PC-3 (cell line): Measurements from ENCODE around the gene C12orf50. TPM values are rescaled to one million over a fixed set of nuclear protein-coding genes. Genes with fewer than 3 reads are reported as not detected.

ENCODE experiments used
- ATAC-seq: fragments of 200-7000 bp; cut with Tn5 transposase; 2 replicates; pipeline ENCODE4 v1.9.1; 2020; ENCODE audit warnings: mild to moderate bottlenecking, moderate library complexity
- BruUV-seq: library from RNA; stranded (reverse); fragments of 400-500 nt; replicated peaks from 2 replicates; lab custom pipeline; 2021; lab: Mats Ljungman, UMichigan
- CTCF ChIA-PET: fragments of 300-600 bp; sonication (Branson Sonifier 250); formaldehyde crosslinking; loops from one replicate; lab custom pipeline; 2022; ENCODE audit warnings: antibody characterized with exemption; lab: Charles Lee
- POLR2A ChIA-PET: fragments of 300-600 bp; sonication (Branson Sonifier 250); formaldehyde crosslinking; loops from one replicate; lab custom pipeline; 2022; ENCODE audit warnings: antibody characterized with exemption; ENCODE audit not compliant: unreplicated experiment; lab: Charles Lee
- DNase-seq: peaks from one replicate; pipeline ENCODE4 v3.0.0-alpha.2; 2015
- H2AFZ ChIP-seq: fragments of 300-600 bp; sonication (generic); 2 replicates; pipeline ENCODE4 v1.6.0; 2016; ENCODE audit warnings: antibody characterized with exemption, low read length
- H3F3A ChIP-seq: fragments of 300-600 bp; sonication (generic); one replicate; pipeline ENCODE4 v1.6.0; 2017; ENCODE audit warnings: antibody characterized with exemption, low read length, control low read depth, mild to moderate bottlenecking; ENCODE audit not compliant: unreplicated experiment
- H3K27ac ChIP-seq: fragments of 300-600 bp; sonication (generic); 2 replicates; pipeline ENCODE4 v1.5.1; 2016; ENCODE audit warnings: mild to moderate bottlenecking, low read length
- H3K27me3 ChIP-seq: fragments of 300-600 bp; sonication (generic); 2 replicates; pipeline ENCODE4 v1.6.1; 2016; ENCODE audit warnings: low read length, mixed read lengths
- H3K36me3 ChIP-seq: fragments of 300-600 bp; sonication (generic); 2 replicates; pipeline ENCODE4 v1.6.1; 2016; ENCODE audit warnings: low read depth, mixed run types, low read length, mixed read lengths
- H3K4me1 ChIP-seq: fragments of 300-600 bp; sonication (generic); 2 replicates; pipeline ENCODE4 v1.5.1; 2016; ENCODE audit warnings: low read length; ENCODE audit not compliant: insufficient read depth
- H3K4me2 ChIP-seq: fragments of 300-600 bp; sonication (generic); 2 replicates; pipeline ENCODE4 v1.6.0; 2016; ENCODE audit warnings: low read length
- H3K4me3 ChIP-seq: fragments of 300-600 bp; sonication (generic); 2 replicates; pipeline ENCODE4 v1.5.1; 2016; ENCODE audit warnings: mild to moderate bottlenecking, low read length, mixed read lengths
- H3K79me2 ChIP-seq: fragments of 300-600 bp; sonication (generic); 2 replicates; pipeline ENCODE4 v1.6.1; 2017; ENCODE audit warnings: low read length, mixed read lengths
- H3K9ac ChIP-seq: fragments of 300-600 bp; sonication (generic); 2 replicates; pipeline ENCODE4 v1.6.0; 2016; ENCODE audit warnings: mild to moderate bottlenecking, low read length
- H3K9me2 ChIP-seq: fragments of 300-600 bp; sonication (generic); replicated peaks from 2 replicates; pipeline ENCODE4 v1.6.1; 2016; ENCODE audit warnings: mixed run types, low read length, mixed read lengths
- H3K9me3 ChIP-seq: fragments of 300-600 bp; sonication (generic); 2 replicates; pipeline ENCODE4 v1.6.1; 2016; ENCODE audit warnings: low read length, mixed read lengths
- H4K20me1 ChIP-seq: fragments of 300-600 bp; sonication (generic); 2 replicates; pipeline ENCODE4 v1.6.1; 2016; ENCODE audit warnings: low read length, mixed read lengths
- CTCF ChIP-seq: fragments of 300-600 bp; sonication (generic); conservative IDR thresholded peaks from 2 replicates; pipeline ENCODE4 v1.5.1; 2017; ENCODE audit warnings: antibody characterized with exemption, low read depth, mild to moderate bottlenecking, low read length
- EZH2 ChIP-seq: fragments of 300-600 bp; sonication (generic); IDR thresholded peaks from one replicate; pipeline ENCODE4 v1.6.1; 2017; ENCODE audit warnings: antibody characterized with exemption, mild to moderate bottlenecking, low read length; ENCODE audit not compliant: unreplicated experiment
- EZH2phosphoT487 ChIP-seq: fragments of 300-600 bp; sonication (generic); IDR thresholded peaks from 2 replicates; pipeline ENCODE4 v1.6.1; 2018; ENCODE audit warnings: mild to moderate bottlenecking, antibody characterized with exemption, low read length, borderline replicate concordance
- intact Hi-C: fragments of 100-400 bp; cut with micrococcal nuclease; formaldehyde crosslinking; loops from 2 replicates; pipeline ENCODE4 v1.9.0; 2023
- total RNA-seq: library from RNA; depleted of rRNA; stranded (reverse); fragments of >200 nt; gene quantifications from 2 replicates; pipeline ENCODE4 v1.2.3, GENCODE V29; 2014

Gene C12orf50
- total RNA-seq, 1 experiment from 2014 or later, result not detected

DNA sequence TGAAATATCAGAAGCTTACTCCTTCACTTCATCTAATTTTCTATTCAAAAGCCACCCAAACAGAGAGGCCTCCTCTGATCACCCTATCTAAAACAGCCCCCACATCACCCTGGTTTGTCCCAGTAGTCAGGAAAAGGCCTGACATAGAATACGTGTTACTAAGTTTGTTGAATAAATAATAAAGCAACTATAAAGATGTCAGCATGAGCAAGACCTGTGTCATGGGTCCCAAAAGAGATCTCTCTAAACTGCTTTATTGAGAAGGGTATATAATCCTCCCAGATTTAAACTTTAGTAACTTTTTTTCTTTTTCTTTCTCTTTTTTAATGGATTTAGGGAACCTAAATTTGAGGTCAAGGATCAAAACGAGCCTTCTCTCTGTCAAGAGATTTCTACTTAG is 27.4 kb upstream of the C12orf50 start:
- H2AFZ ChIP-seq, result no peak overlapping the region
- H3K9me3 ChIP-seq, result no peaks in the 10 kb centered on the region
- DNase-seq (peak; percentile 8), ATAC-seq (no peak)
- H3K9me2 ChIP-seq, result no peaks in the 10 kb centered on the region
- TF ChIP-seq CTCF, result no peak
- no peaks in the 10 kb centered on the region for H3F3A ChIP-seq
- H3K4me1 ChIP-seq, result no peaks in the 10 kb centered on the region
- POLR2A ChIA-PET, result no interaction called here
- intact Hi-C loops, result loop anchor here (10.0 kb wide), 1 partner anchor 102 kb away; no protein-coding TSS in a partner anchor
- H3K79me2 ChIP-seq, result no peaks in the 10 kb centered on the region
- H4K20me1 ChIP-seq, result no peaks in the 10 kb centered on the region
- H3K4me3 ChIP-seq, result no peak overlapping the region
- no peaks in the 10 kb centered on the region for H3K27me3 ChIP-seq
- BruUV-seq, result no TSS peak
- no peak overlapping the region for H3K9ac ChIP-seq
- no peak overlapping the region for H3K27ac ChIP-seq
- CTCF ChIA-PET, result no interaction called here
- no peak overlapping the region for H3K4me2 ChIP-seq
- H3K36me3 ChIP-seq, result peaks cover 22% of the 10 kb centered on the region; the same call in 1 of the 2 replicates

DNA sequence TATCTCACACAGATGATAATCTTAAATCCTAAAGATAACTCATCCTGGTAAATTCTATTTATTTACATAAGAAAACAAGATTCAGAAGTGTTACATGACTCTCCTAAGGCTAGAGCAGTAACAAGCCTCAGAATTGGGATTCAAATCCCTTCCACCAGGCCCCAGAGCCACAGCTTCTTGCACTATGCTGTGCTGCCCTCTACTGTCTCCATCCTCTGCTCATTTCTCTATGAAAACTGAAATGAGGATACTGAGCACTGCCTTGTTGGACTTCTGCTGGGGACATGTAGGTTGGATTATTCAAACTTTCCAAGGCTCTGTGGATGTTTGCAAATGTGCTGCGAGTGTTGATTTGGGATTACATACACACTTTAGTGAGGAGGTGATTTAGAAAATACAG is 23.5 kb upstream of the C12orf50 start:
- H2AFZ ChIP-seq, result no peak overlapping the region
- no peak overlapping the region for H3K4me3 ChIP-seq
- TF ChIP-seq EZH2phosphoT487 (no peak), EZH2 (no peak), CTCF (peak; percentile 79)
- BruUV-seq, result no TSS peak
- no peak overlapping the region for H3K4me2 ChIP-seq
- H3K27me3 ChIP-seq, result no peaks in the 10 kb centered on the region
- H4K20me1 ChIP-seq, result no peaks in the 10 kb centered on the region
- H3K9ac ChIP-seq, result no peak overlapping the region
- ATAC-seq, result peak; percentile 94
- DNase-seq, result peak; percentile 67
- no peaks in the 10 kb centered on the region for H3K4me1 ChIP-seq
- intact Hi-C loops, result loop anchor here (2.0 to 10.0 kb wide), 2 partner anchors 16 to 98 kb away; no protein-coding TSS in a partner anchor
- no peaks in the 10 kb centered on the region for H3K9me3 ChIP-seq
- H3K36me3 ChIP-seq, result peaks cover 30% of the 10 kb centered on the region
- H3K27ac ChIP-seq, result no peak overlapping the region
- no peaks in the 10 kb centered on the region for H3F3A ChIP-seq
- ChIA-PET CTCF (interaction anchor here (0.5 kb wide), 1 partner anchor 56 kb away, joined by 3 read pairs; no protein-coding TSS in a partner anchor), POLR2A (no interaction called here)
- H3K9me2 ChIP-seq, result no peaks in the 10 kb centered on the region
- H3K79me2 ChIP-seq, result no peaks in the 10 kb centered on the region

- Histone ChIP-seq H3K36me3 (peaks cover 56% of the 10 kb centered on the region), H3K4me2 (no peak overlapping the region), H3K9ac (no peak overlapping the region), H2AFZ (no peak overlapping the region), H3K4me1 (no peaks in the 10 kb centered on the region), H3K4me3 (no peak overlapping the region), H3K27ac (no peak overlapping the region), H3F3A (no peaks in the 10 kb centered on the region), H3K79me2 (peaks cover 32% of the 10 kb centered on the region), H3K9me3 (no peaks in the 10 kb centered on the region), H3K9me2 (no peaks in the 10 kb centered on the region), H3K27me3 (no peaks in the 10 kb centered on the region), H4K20me1 (peaks cover 4% of the 10 kb centered on the region; the same call in 1 of the 2 replicates)
- ChIA-PET CTCF (no interaction called here), POLR2A (no interaction called here)
- intact Hi-C loops, result no loop called here
- no TSS peak for BruUV-seq
- DNase-seq (no peak), ATAC-seq (no peak)
- no peak for TF ChIP-seq CTCF
- no peak for TF ChIP-seq EZH2phosphoT487
- TF ChIP-seq EZH2, result no peak
Observed at GRCh38 chr12:88044035-88044434, 14.8 kb upstream of the C12orf50 start.
